K562 (cell line): ENCODE measurements around the gene ARID5B. TPM values are rescaled to one million over a fixed set of nuclear protein-coding genes. Genes with fewer than 3 reads are reported as not detected.
A peak's percentile ranks its signal among the peaks of the same experiment; 100 is the strongest.

Experiments
- AFF4 ChIP-seq: sonication (generic); formaldehyde crosslinking; IDR thresholded peaks from 2 replicates; pipeline ENCODE4 v1.8.0; 2023; ENCODE audit warnings: mild to moderate bottlenecking, missing genetic modification reagents
- EGR1 ChIP-seq: fragments of 450-650 bp; conservative IDR thresholded peaks from 2 replicates; pipeline ENCODE4 v1.6.1; 2017; ENCODE audit warnings: mild to moderate bottlenecking
- FOXK2 ChIP-seq, 2 experiments: fragments of 450-650 bp; IDR thresholded peaks in 1 of 2; conservative IDR thresholded peaks in 1 of 2; 2 replicates each; pipeline ENCODE4 v1.6.1; 2016; ENCODE audit warnings: low read depth in 2 of 2, mild to moderate bottlenecking in 1 of 2
- FOXO4 ChIP-seq: fragments of 450-650 bp; formaldehyde crosslinking; IDR thresholded peaks from 2 replicates; pipeline ENCODE4 v1.4.0; 2020; ENCODE audit warnings: mild to moderate bottlenecking, moderate library complexity
- KLF16 ChIP-seq: IDR thresholded peaks from 2 replicates; pipeline ENCODE4 v1.6.1; 2016; ENCODE audit warnings: antibody characterized with exemption
- NCOA2 ChIP-seq, 2 experiments: fragments of 450-650 bp; IDR thresholded peaks; 2 replicates each; pipeline ENCODE4 v1.6.1; 2018; ENCODE audit warnings: mild to moderate bottlenecking in 2 of 2, moderate library complexity in 1 of 2; ENCODE audit not compliant: partially characterized antibody in 2 of 2
- NFRKB ChIP-seq: fragments of 450-650 bp; IDR thresholded peaks from 2 replicates; pipeline ENCODE4 v1.6.1; 2016; ENCODE audit warnings: low read depth
- POLR2AphosphoS2 ChIP-seq: IDR thresholded peaks from 2 replicates; pipeline ENCODE4 v1.6.1; 2012; ENCODE audit warnings: low read length, improper control_type of control experiment
- SRSF7 ChIP-seq: fragments of 200-400 bp; formaldehyde crosslinking; optimal IDR thresholded peaks from 2 replicates; pipeline ENCODE3; 2017; ENCODE audit warnings: mild to moderate bottlenecking, low read depth, low read length
- YY1 ChIP-seq, 3 experiments: IDR thresholded peaks; 2 replicates each; pipeline ENCODE4 v1.6.1; 2011; ENCODE audit warnings: low read length in 2 of 3, mild to moderate bottlenecking in 2 of 3, moderate library complexity in 2 of 3, borderline replicate concordance in 1 of 3, control low read depth in 1 of 3, low read depth in 1 of 3; ENCODE audit not compliant: insufficient read depth in 3 of 3, insufficient replicate concordance in 2 of 3, control insufficient read depth in 1 of 3, insufficient read length in 1 of 3; ENCODE audit errors: extremely low read depth in 1 of 3
- ZBTB43 ChIP-seq: sonication (generic); formaldehyde crosslinking; IDR thresholded peaks from 2 replicates; pipeline ENCODE4 v1.8.0; 2023; ENCODE audit warnings: mild to moderate bottlenecking, missing genetic modification reagents
- ZNF41 ChIP-seq: fragments of 250-450 bp; sonication (Bioruptor Pico); conservative IDR thresholded peaks from 2 replicates; pipeline ENCODE4 v1.4.0; 2020; ENCODE audit warnings: mild to moderate bottlenecking
- ZNF444 ChIP-seq: fragments of 250-450 bp; sonication (Bioruptor Pico); IDR thresholded peaks from 2 replicates; pipeline ENCODE4 v1.4.0; 2020; ENCODE audit warnings: mild to moderate bottlenecking, moderate library complexity
- ZNF518B ChIP-seq: fragments of 250-450 bp; sonication (Bioruptor Pico); IDR thresholded peaks from 2 replicates; pipeline ENCODE4 v1.5.0; 2021; ENCODE audit warnings: mild to moderate bottlenecking, moderate library complexity
- polyA plus RNA-seq, 8 experiments: library from polyadenylated mRNA; depleted of rRNA in 4 of 8; stranded (reverse) in 5 of 8; unstranded in 3 of 8; fragments of >200 nt; fragmentation: Nextera tagmentation in 2 of 8; fragmentation: Illumina TruSeq in 1 of 8; extraction: Ambion mirVana in 2 of 8; extraction: Trizol in 1 of 8; gene quantifications; 2 replicates each; pipeline versions ENCODE4 v1.2.1 to v1.2.3, GENCODE V29; 2011 to 2014; ENCODE audit warnings: inconsistent platforms in 1 of 8, missing spikeins in 1 of 8
- total RNA-seq, 7 experiments: library from RNA; depleted of rRNA in 6 of 7; stranded (reverse); fragments of >200 nt in 6 of 7; fragmentation: Illumina TruSeq in 2 of 7; extraction: Trizol in 2 of 7; gene quantifications; 2 replicates each; pipeline versions ENCODE4 v1.2.1 to v1.2.3, GENCODE V29; 2011 to 2021; ENCODE audit warnings: low replicate concordance in 1 of 7

ARID5B gene
- total and polyA plus RNA-seq, 9 of the 15 experiments (the other 6 are each of a cell fraction or from before 2014, with no cell fraction given) = 0.48 to 1.6 (median 0.80) TPM

GRCh38 chr10:61899997-61900828, 1.3 kb upstream of the ARID5B start (continued):
- no peak for TF ChIP-seq FOXO4 (CRISPR knock-in tag)
- peak in 2 of 3 experiments; percentile 37 to 76 for TF ChIP-seq YY1 (IDR thresholded peaks at IDR 0.05; ENCODE audit: borderline replicate concordance in 1 of 3, control insufficient read depth in 1 of 3, extremely low read depth in 1 of 3, insufficient read depth in 3 of 3, insufficient read length in 1 of 3, insufficient replicate concordance in 2 of 3, low read depth in 1 of 3, low read length in 2 of 3)
- TF ChIP-seq ZBTB43 (CRISPR knock-in tag) = no peak
- TF ChIP-seq AFF4 (CRISPR knock-in tag) = no peak
- TF ChIP-seq KLF16 = 0 out of 2 replicates have a peak, but pooled peaks have one; percentile 10
- no peak for TF ChIP-seq ZNF41 (CRISPR knock-in tag)
- TF ChIP-seq FOXK2 (conservative IDR thresholded peaks at IDR 0.05 in 1 of 2, IDR thresholded peaks at IDR 0.05 in 1 of 2; ENCODE audit: low read depth in 2 of 2) = peak; percentile 18 to 48; a peak in 1 of 4 replicates
- no peak for TF ChIP-seq SRSF7
- 0 out of 2 replicates have a peak, but pooled peaks have one; percentile 17 for TF ChIP-seq NFRKB
- TF ChIP-seq POLR2AphosphoS2 = no peak
- no peak for TF ChIP-seq NCOA2 (IDR thresholded peaks at IDR 0.05; ENCODE audit: partially characterized antibody in 2 of 2)
- peak; percentile 61; the same call in 1 of the 2 replicates for TF ChIP-seq ZNF444 (CRISPR knock-in tag)
- peak; percentile 56 for TF ChIP-seq EGR1
- no peak for TF ChIP-seq ZNF518B (CRISPR knock-in tag)
